ENCODE measurements around the gene GPR137B.

DNA sequence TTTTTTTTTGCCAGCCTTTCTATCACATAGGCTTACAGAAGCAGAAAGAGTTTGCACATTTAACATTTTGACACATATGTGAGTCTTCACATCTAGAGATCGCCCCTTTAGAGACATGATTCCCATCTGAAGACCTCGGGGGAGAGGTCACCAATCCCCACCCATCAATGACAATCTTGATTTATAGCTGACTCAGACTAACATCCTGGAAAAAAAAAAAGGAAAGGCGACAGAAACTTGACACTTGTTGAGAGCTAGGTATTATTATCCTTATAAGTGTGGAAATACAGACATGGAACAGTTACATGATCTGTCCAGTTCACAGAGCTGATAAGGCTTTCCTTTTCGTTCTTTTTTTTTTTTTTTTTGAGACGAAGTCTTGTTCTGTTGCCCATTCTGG, 49.4 kb upstream of the GPR137B start:
- TF ChIP-seq, protein P1, sequence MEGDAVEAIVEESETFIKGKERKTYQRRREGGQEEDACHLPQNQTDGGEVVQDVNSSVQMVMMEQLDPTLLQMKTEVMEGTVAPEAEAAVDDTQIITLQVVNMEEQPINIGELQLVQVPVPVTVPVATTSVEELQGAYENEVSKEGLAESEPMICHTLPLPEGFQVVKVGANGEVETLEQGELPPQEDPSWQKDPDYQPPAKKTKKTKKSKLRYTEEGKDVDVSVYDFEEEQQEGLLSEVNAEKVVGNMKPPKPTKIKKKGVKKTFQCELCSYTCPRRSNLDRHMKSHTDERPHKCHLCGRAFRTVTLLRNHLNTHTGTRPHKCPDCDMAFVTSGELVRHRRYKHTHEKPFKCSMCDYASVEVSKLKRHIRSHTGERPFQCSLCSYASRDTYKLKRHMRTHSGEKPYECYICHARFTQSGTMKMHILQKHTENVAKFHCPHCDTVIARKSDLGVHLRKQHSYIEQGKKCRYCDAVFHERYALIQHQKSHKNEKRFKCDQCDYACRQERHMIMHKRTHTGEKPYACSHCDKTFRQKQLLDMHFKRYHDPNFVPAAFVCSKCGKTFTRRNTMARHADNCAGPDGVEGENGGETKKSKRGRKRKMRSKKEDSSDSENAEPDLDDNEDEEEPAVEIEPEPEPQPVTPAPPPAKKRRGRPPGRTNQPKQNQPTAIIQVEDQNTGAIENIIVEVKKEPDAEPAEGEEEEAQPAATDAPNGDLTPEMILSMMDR (IDR thresholded peaks at IDR 0.05; ENCODE audit: poor library complexity) = no peak
- TF ChIP-seq EZH2 (IDR thresholded peaks at IDR 0.05; ENCODE audit: borderline replicate concordance) (no peak), EZH2phosphoT487 (IDR thresholded peaks at IDR 0.05; ENCODE audit: low read depth, severe bottlenecking, unreplicated experiment) (no peak)

Data from hepatocyte (in vitro differentiated cells).